HepG2 (cell line): ENCODE measurements around the gene TMEM131. TPM values are rescaled to one million over a fixed set of nuclear protein-coding genes. Genes with fewer than 3 reads are reported as not detected.

Experiments used
- ATAC-seq: fragments of 200-7000 bp; cut with Tn5 transposase; 3 replicates; pipeline ENCODE4 v1.9.1; 2020; ENCODE audit warnings: mild to moderate bottlenecking, moderate library complexity
- BruUV-seq: library from RNA; stranded (reverse); fragments of 400-500 nt; replicated peaks from 2 replicates; lab custom pipeline; 2021; lab: Mats Ljungman, UMichigan
- CTCF ChIA-PET: fragments of 300-600 bp; formaldehyde crosslinking; extraction: SDS; loops from one replicate; lab custom pipeline; 2021; ENCODE audit warnings: low total read pairs, inconsistent platforms, low intra/inter-chr PET ratio; lab: Yijun Ruan, JAX
- POLR2A ChIA-PET: fragments of 350-600 bp; sonication (Branson Sonifier 250); formaldehyde crosslinking; loops from one replicate; lab custom pipeline; 2020; ENCODE audit warnings: antibody characterized with exemption, inconsistent platforms; lab: Yijun Ruan, JAX
- DNase-seq: peaks from one replicate; pipeline ENCODE4 v3.0.0-alpha.2; 2015; ENCODE audit warnings: low spot score
- FAIRE-seq: peaks from 3 replicates; lab custom pipeline; 2011; peaks lifted over from hg19 to GRCh38; lab: Jason Lieb, UNC
- H2AFZ ChIP-seq: one replicate; pipeline ENCODE4 v1.6.1; 2011; ENCODE audit warnings: low read length, inconsistent platforms
- H3K27ac ChIP-seq: fragments of 300-600 bp; 3 replicates; pipeline ENCODE4 v1.8.0; 2011; ENCODE audit warnings: mixed run types, mild to moderate bottlenecking, mixed read lengths, low read length, inconsistent platforms; ENCODE audit not compliant: insufficient read depth; ENCODE audit errors: extremely low read length
- H3K27me3 ChIP-seq, 2 experiments: fragments of 200-600 bp in 1 of 2; 2 replicates in 1 of 2; 3 replicates in 1 of 2; pipeline versions ENCODE4 v1.6.0 to v1.8.0; 2011; ENCODE audit warnings: low read length in 2 of 2, mild to moderate bottlenecking in 2 of 2, moderate library complexity in 2 of 2, inconsistent platforms in 1 of 2; ENCODE audit not compliant: insufficient read depth in 2 of 2, control insufficient read depth in 1 of 2
- H3K36me3 ChIP-seq, 2 experiments: fragments of 200-600 bp in 1 of 2; replicated peaks in 1 of 2; 2 replicates in 1 of 2; 3 replicates in 1 of 2; pipeline versions ENCODE4 v1.5.1 to v1.8.0; 2011; ENCODE audit warnings: low read length in 2 of 2, inconsistent platforms in 1 of 2; ENCODE audit not compliant: insufficient read depth in 2 of 2, control insufficient read depth in 1 of 2
- H3K4me1 ChIP-seq: 2 replicates; pipeline ENCODE4 v1.5.1; 2012; ENCODE audit warnings: low read length, inconsistent platforms; ENCODE audit not compliant: insufficient read depth
- H3K4me2 ChIP-seq: 2 replicates; pipeline ENCODE4 v1.6.0; 2011; ENCODE audit warnings: low read depth, low read length, inconsistent platforms
- H3K4me3 ChIP-seq, 3 experiments: fragments of 200-600 bp in 1 of 3; sonication (generic), shearing (Covaris generic) in 1 of 3; replicated peaks in 1 of 3; 2 replicates each; pipeline ENCODE4 v1.5.1; 2011 to 2016; ENCODE audit warnings: low read length in 3 of 3, inconsistent platforms in 2 of 3, low read depth in 2 of 3, mild to moderate bottlenecking in 2 of 3, control low read depth in 1 of 3, mixed read lengths in 1 of 3; ENCODE audit not compliant: insufficient read depth in 1 of 3
- H3K79me2 ChIP-seq: one replicate; pipeline ENCODE4 v1.6.1; 2011; ENCODE audit warnings: low read length, inconsistent platforms; ENCODE audit not compliant: insufficient read depth
- H3K9ac ChIP-seq: 2 replicates; pipeline ENCODE4 v1.6.0; 2011; ENCODE audit warnings: mild to moderate bottlenecking, low read depth, low read length, inconsistent platforms; ENCODE audit not compliant: insufficient read depth
- H3K9me3 ChIP-seq: 2 replicates; pipeline ENCODE4 v1.5.1; 2012; ENCODE audit warnings: mild to moderate bottlenecking, low read length
- H4K20me1 ChIP-seq: 2 replicates; pipeline ENCODE4 v1.6.0; 2011; ENCODE audit warnings: inconsistent platforms, mild to moderate bottlenecking, low read length, moderate library complexity; ENCODE audit not compliant: insufficient read depth
- ARID5B ChIP-seq: IDR thresholded peaks from 2 replicates; pipeline ENCODE4 v1.4.0; 2020; ENCODE audit warnings: mild to moderate bottlenecking, missing genetic modification reagents
- MED13 ChIP-seq: sonication (generic); formaldehyde crosslinking; IDR thresholded peaks from 2 replicates; pipeline ENCODE4 v1.5.0; 2020; ENCODE audit warnings: missing genetic modification reagents
- NFE2 ChIP-seq: sonication (generic); formaldehyde crosslinking; IDR thresholded peaks from 2 replicates; pipeline ENCODE4 v1.4.0; 2020; ENCODE audit warnings: missing genetic modification reagents
- ZBTB10 ChIP-seq: sonication (generic); formaldehyde crosslinking; IDR thresholded peaks from 2 replicates; pipeline ENCODE4 v1.4.0; 2020; ENCODE audit warnings: missing genetic modification reagents, borderline replicate concordance
- ZBTB33 ChIP-seq: sonication (generic); formaldehyde crosslinking; IDR thresholded peaks from 2 replicates; pipeline ENCODE4 v1.4.0; 2020; ENCODE audit warnings: missing genetic modification reagents
- ZNF3 ChIP-seq: IDR thresholded peaks from 2 replicates; pipeline ENCODE4 v1.7.0; 2017; ENCODE audit warnings: inconsistent platforms
- WGBS: methylation state at CpG from one replicate; pipeline ENCODE4 v1.1.6; 2017; ENCODE audit warnings: low lambda C conversion rate; 5-methylcytosine and 5-hydroxymethylcytosine counted together
- in situ Hi-C: cut with HindIII; loops from 2 replicates; pipeline ENCODE4 v1.10.0; 2017; ENCODE audit warnings: low pct_unique_long_range_greater_than_20kb; ENCODE audit not compliant: extremely low pct_ligation_motif_present
- intact Hi-C: fragments of 100-400 bp; cut with micrococcal nuclease; formaldehyde crosslinking; loops from one replicate; pipeline ENCODE4 v1.10.0; 2022; ENCODE audit not compliant: unreplicated experiment
- polyA plus RNA-seq, 8 experiments: library from polyadenylated mRNA; depleted of rRNA in 3 of 8; stranded (reverse) in 7 of 8; unstranded in 1 of 8; fragments of >200 nt; fragmentation: Illumina TruSeq in 4 of 8; extraction: Trizol in 4 of 8; gene quantifications; 2 replicates each; pipeline versions ENCODE4 v1.2.1 to v1.2.3, GENCODE V29; 2011 to 2016; ENCODE audit warnings: low read depth in 4 of 8, missing spikeins in 1 of 8, mixed read lengths in 1 of 8; ENCODE audit not compliant: insufficient read depth in 1 of 8
- total RNA-seq, 5 experiments: library from RNA; depleted of rRNA; stranded (reverse); fragments of >200 nt; fragmentation: Illumina TruSeq; extraction: Trizol; gene quantifications; 2 replicates each; pipeline ENCODE4 v1.2.3, GENCODE V29; 2016; ENCODE audit warnings: low read depth in 1 of 5

The TMEM131 gene
- total and polyA plus RNA-seq, 2 of the 13 experiments (the other 11 are each of a cell fraction or from before 2014, with no cell fraction given), result 17.9 to 19.5 TPM

DNA sequence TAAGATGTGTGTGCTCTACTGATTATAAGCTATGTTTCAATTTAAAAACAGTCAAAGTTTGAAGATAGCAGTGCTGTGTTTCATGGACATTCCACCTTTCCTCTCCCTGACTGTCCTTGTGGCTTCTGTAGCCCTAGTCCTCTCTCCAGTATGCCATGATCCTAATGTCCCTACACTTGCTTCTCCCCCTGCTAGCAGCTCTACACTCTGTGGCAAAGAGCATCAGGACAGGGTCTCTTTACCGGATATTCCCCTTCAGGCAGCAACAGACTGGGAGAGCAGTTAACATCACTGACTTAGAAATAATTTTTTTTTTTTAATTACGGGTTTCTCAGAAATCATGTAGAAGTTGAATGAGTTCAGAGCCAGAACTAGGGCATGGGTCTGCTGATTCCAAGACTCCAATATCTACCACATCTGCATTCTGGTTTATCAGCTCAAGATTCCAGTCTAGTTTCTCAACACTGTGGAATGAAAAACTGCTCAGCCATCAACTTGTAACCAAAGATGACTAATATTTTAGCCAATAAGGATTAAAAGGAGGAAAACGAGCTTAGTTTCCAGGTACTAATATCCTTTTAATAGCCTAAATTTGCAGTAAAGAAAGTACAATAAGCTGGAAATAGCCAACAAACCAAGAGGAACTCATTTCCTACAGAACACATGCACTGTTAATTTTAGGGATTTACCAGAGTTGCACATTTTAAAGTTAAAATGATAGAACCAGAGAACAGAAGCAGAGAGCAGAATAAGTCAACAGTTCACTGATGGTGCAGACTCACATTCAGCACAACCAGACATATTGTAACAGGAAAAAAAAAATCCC is 45.2 kb downstream of the TMEM131 start:
- intact Hi-C loops (no loop called here), in situ Hi-C loops (no loop called here)
- Histone ChIP-seq H3K27me3 (no peaks in the 10 kb centered on the region), H3K36me3 (no peaks in the 10 kb centered on the region), H2AFZ (no peak overlapping the region), H3K79me2 (peaks cover 89% of the 10 kb centered on the region), H3K9me3 (no peaks in the 10 kb centered on the region), H3K4me1 (peaks cover 4% of the 10 kb centered on the region; the same call in 1 of the 2 replicates), H4K20me1 (0 out of 2 replicates have a peak, but pooled peaks cover 3% of the 10 kb centered on the region), H3K27ac (no peak overlapping the region), H3K4me2 (no peak overlapping the region), H3K4me3 (no peak overlapping the region), H3K9ac (no peak overlapping the region)
- TF ChIP-seq NFE2 (CRISPR knock-in tag), result no peak
- TF ChIP-seq ZBTB33 (CRISPR knock-in tag), result no peak
- no peak for TF ChIP-seq ZBTB10 (CRISPR knock-in tag)
- no peak for TF ChIP-seq ZNF3
- no peak for TF ChIP-seq MED13 (CRISPR knock-in tag)
- TF ChIP-seq ARID5B (CRISPR knock-in tag), result no peak
- POLR2A ChIA-PET, result interaction anchor here (0.5 to 1.3 kb wide), 2 partner anchors 14 to 172 kb away, joined by 3 to 4 read pairs; no protein-coding TSS in a partner anchor
- 89% methylated on average over 3 of the region's 3 CpGs for WGBS
- no peak for FAIRE-seq
- no TSS peak for BruUV-seq
- DNase-seq, result no peak
- CTCF ChIA-PET, result no interaction called here
- ATAC-seq, result no peak
